ENCODE measurements around the gene SCN5A.

DNA sequence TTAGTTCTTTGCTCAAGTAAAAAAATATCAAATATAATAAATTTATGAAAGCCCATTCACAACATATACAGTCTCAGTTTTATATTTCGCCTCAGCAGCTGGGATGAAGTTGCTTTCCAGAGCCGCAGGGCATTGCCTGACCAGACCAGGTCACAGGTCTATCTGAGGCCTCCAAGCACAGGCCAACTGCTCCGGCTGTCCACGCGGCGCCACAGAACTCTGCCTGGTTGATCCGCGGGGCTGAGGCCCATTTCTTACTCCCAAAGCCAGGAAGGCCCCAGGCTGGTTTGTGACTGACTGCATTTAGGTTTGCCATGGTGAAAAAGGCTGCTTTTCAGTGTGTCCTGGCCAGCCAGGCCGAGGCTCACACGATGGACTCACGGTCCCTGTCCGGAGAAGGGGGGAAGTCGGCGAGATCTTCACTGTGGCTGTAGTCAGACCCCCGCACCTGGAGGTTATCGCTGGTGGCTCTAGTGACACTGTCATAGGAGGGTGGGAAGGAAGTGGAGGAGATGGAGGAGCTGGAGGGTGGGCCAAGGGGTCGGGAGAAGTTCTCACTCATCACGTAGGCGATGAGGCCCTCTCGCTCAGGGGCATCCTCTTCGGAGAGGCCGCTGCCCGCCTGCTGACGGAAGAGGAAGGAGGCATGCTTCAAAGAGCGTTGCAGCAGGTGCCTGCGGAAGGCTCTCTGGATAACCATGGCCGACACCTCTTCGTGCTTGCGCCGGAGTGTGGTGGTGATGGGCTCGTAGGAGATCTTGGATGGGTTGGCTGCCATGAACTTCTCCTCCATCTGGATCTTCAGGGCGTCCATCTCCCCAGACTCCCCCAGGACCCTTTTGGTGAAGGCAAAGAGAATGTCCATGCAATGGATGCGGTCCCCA lies 99.3 kb downstream of the SCN5A start:
- no peak for TF ChIP-seq EZH2 (IDR thresholded peaks at IDR 0.05; ENCODE audit: insufficient read depth, poor library complexity, severe bottlenecking)
- no peak for TF ChIP-seq EZH2phosphoT487 (IDR thresholded peaks at IDR 0.05; ENCODE audit: insufficient read depth, low read depth)

Measured in GM23248 (cell line).